K562 (cell line): ENCODE data around the gene EME1. TPM values are rescaled to one million over a fixed set of nuclear protein-coding genes. Genes with fewer than 3 reads are reported as not detected.

ENCODE experiments used
- ATAC-seq: fragments of 200-7000 bp; cut with Tn5 transposase; 3 replicates; pipeline ENCODE4 v1.9.1; 2020; ENCODE audit warnings: moderate library complexity
- BruUV-seq: library from RNA; stranded (reverse); fragments of 400-500 nt; replicated peaks from 2 replicates; lab custom pipeline; 2021; lab: Mats Ljungman, UMichigan
- CTCF ChIA-PET: fragments of 300-600 bp; formaldehyde crosslinking; extraction: SDS; loops from one replicate; lab custom pipeline; 2021; ENCODE audit warnings: low intra/inter-chr PET ratio; lab: Yijun Ruan, JAX
- POLR2A ChIA-PET: fragments of 300-600, 350-650 bp; sonication (Branson Sonifier 250); formaldehyde crosslinking; extraction: SDS; loops from one replicate; lab custom pipeline; 2021; ENCODE audit warnings: antibody characterized with exemption, inconsistent platforms; lab: Yijun Ruan, JAX
- DNase-seq, 4 experiments: peaks; one replicate each; pipeline versions ENCODE4 v3.0.0 to v3.0.0-alpha.2; 2011 to 2018; ENCODE audit warnings: low spot score in 3 of 4, mixed read lengths in 3 of 4; ENCODE audit errors: extremely low read depth in 1 of 4
- FAIRE-seq: peaks from 2 replicates; lab custom pipeline; 2011; peaks lifted over from hg19 to GRCh38; lab: Jason Lieb, UNC
- H2AFZ ChIP-seq: 2 replicates; pipeline ENCODE4 v1.6.0; 2011; ENCODE audit warnings: low read depth, low read length, control low read depth, inconsistent platforms
- H3K27ac ChIP-seq: fragments of 200-600 bp; 3 replicates; pipeline ENCODE4 v1.8.0; 2011; ENCODE audit warnings: low read depth, mild to moderate bottlenecking, control low read depth, inconsistent platforms, low read length, moderate library complexity, mixed read lengths; ENCODE audit errors: extremely low read depth
- H3K27me3 ChIP-seq, 2 experiments: fragments of 300-600 bp in 1 of 2; 2 replicates in 1 of 2; 3 replicates in 1 of 2; pipeline versions ENCODE4 v1.6.0 to v1.8.0; 2011; ENCODE audit warnings: inconsistent platforms in 2 of 2, low read length in 2 of 2, mild to moderate bottlenecking in 1 of 2, mixed read lengths in 1 of 2, moderate library complexity in 1 of 2; ENCODE audit not compliant: control insufficient read depth in 2 of 2, insufficient read depth in 2 of 2
- H3K36me3 ChIP-seq: fragments of 300-600 bp; 3 replicates; pipeline ENCODE4 v1.8.0; 2011; ENCODE audit warnings: mild to moderate bottlenecking, low read length, inconsistent platforms; ENCODE audit not compliant: control insufficient read depth, insufficient read depth
- H3K4me1 ChIP-seq, 2 experiments: fragments of 200-600 bp in 1 of 2; replicated peaks in 1 of 2; 2 replicates in 1 of 2; 3 replicates in 1 of 2; pipeline versions ENCODE4 v1.5.1 to v1.8.0; 2011; ENCODE audit warnings: inconsistent platforms in 2 of 2, low read length in 2 of 2, mild to moderate bottlenecking in 1 of 2, mixed read lengths in 1 of 2, moderate library complexity in 1 of 2; ENCODE audit not compliant: control insufficient read depth in 2 of 2, insufficient read depth in 2 of 2
- H3K4me2 ChIP-seq: 2 replicates; pipeline ENCODE4 v1.6.1; 2011; ENCODE audit warnings: low read length, control low read depth, inconsistent platforms, mixed read lengths; ENCODE audit not compliant: insufficient read depth
- H3K4me3 ChIP-seq: fragments of 200-600 bp; sonication (generic), shearing (Covaris generic); 2 replicates; pipeline ENCODE4 v1.5.1; 2016; ENCODE audit warnings: control low read depth, inconsistent platforms
- H3K79me2 ChIP-seq: fragments of 200-600 bp; 3 replicates; pipeline ENCODE4 v1.8.0; 2011; ENCODE audit warnings: low read length, inconsistent platforms; ENCODE audit not compliant: control insufficient read depth, insufficient read depth
- H3K9ac ChIP-seq, 2 experiments: 2 replicates each; pipeline versions ENCODE4 v1.6.0 to v1.6.1; 2011; ENCODE audit warnings: low read depth in 2 of 2, low read length in 2 of 2, control low read depth in 1 of 2, inconsistent platforms in 1 of 2, mild to moderate bottlenecking in 1 of 2, mixed read lengths in 1 of 2; ENCODE audit not compliant: insufficient read depth in 1 of 2
- H3K9me1 ChIP-seq: one replicate; pipeline ENCODE4 v1.6.0; 2011; ENCODE audit warnings: inconsistent platforms, mild to moderate bottlenecking, low read length, moderate library complexity; ENCODE audit not compliant: control insufficient read depth, insufficient read depth
- H3K9me3 ChIP-seq: replicated peaks from 2 replicates; pipeline ENCODE4 v1.5.1; 2011; ENCODE audit warnings: low read depth, low read length, inconsistent platforms; ENCODE audit not compliant: control insufficient read depth, insufficient read depth
- H4K20me1 ChIP-seq: replicated peaks from 2 replicates; pipeline ENCODE4 v1.6.1; 2011; ENCODE audit warnings: low read length, inconsistent platforms, mixed read lengths; ENCODE audit not compliant: control insufficient read depth, insufficient read depth
- ARID1B ChIP-seq: fragments of 450-650 bp; IDR thresholded peaks from 2 replicates; pipeline ENCODE4 v1.6.1; 2016; ENCODE audit warnings: antibody characterized with exemption, mild to moderate bottlenecking, inconsistent platforms
- ARNT ChIP-seq, 2 experiments: fragments of 450-650 bp; IDR thresholded peaks; 2 replicates each; pipeline ENCODE4 v1.6.1; 2016; ENCODE audit warnings: mild to moderate bottlenecking in 1 of 2
- ETS1 ChIP-seq: conservative IDR thresholded peaks from 2 replicates; pipeline ENCODE4 v1.6.1; 2011; ENCODE audit warnings: low read depth, mild to moderate bottlenecking, low read length; ENCODE audit not compliant: control insufficient read depth
- GABPA ChIP-seq: fragments of 200-800 bp; sonication (Bioruptor generic); conservative IDR thresholded peaks from 2 replicates; pipeline ENCODE4 v1.6.1; 2016; ENCODE audit warnings: low read depth, missing genetic modification characterization, missing compliant biosample characterization
- MTA3 ChIP-seq: fragments of 450-650 bp; formaldehyde crosslinking; IDR thresholded peaks from 2 replicates; pipeline ENCODE4 v1.6.1; 2017; ENCODE audit warnings: mild to moderate bottlenecking, borderline replicate concordance
- NBN ChIP-seq: fragments of 450-650 bp; IDR thresholded peaks from 2 replicates; pipeline ENCODE4 v1.6.1; 2016; ENCODE audit warnings: low read depth, mild to moderate bottlenecking
- PATZ1 ChIP-seq: fragments of 250-450 bp; sonication (Bioruptor Pico); IDR thresholded peaks from 2 replicates; pipeline ENCODE4 v1.5.0; 2020; ENCODE audit warnings: mild to moderate bottlenecking, borderline replicate concordance
- SMARCA4 ChIP-seq: fragments of 450-650 bp; IDR thresholded peaks from 2 replicates; pipeline ENCODE4 v1.6.1; 2016
- TEAD1 ChIP-seq, 2 experiments: fragments of 450-650 bp in 1 of 2; sonication (generic) in 1 of 2; formaldehyde crosslinking; IDR thresholded peaks; 2 replicates each; pipeline versions ENCODE4 v1.4.0 to v1.8.0; 2020 to 2022; ENCODE audit warnings: mild to moderate bottlenecking in 2 of 2, missing genetic modification reagents in 1 of 2
- TEAD4 ChIP-seq, 2 experiments: sonication (generic) in 1 of 2; formaldehyde crosslinking in 1 of 2; IDR thresholded peaks; 2 replicates each; pipeline versions ENCODE4 v1.6.1 to v1.8.0; 2012 to 2022; ENCODE audit warnings: borderline replicate concordance in 1 of 2, inconsistent platforms in 1 of 2, low read length in 1 of 2, mild to moderate bottlenecking in 1 of 2, missing genetic modification reagents in 1 of 2
- XRCC3 ChIP-seq: fragments of 450-650 bp; IDR thresholded peaks from 2 replicates; pipeline ENCODE4 v1.6.1; 2017; ENCODE audit warnings: mild to moderate bottlenecking, moderate library complexity
- YBX1 ChIP-seq: fragments of 450-650 bp; IDR thresholded peaks from 2 replicates; pipeline ENCODE4 v1.7.1; 2016; ENCODE audit warnings: mild to moderate bottlenecking
- ZBTB43 ChIP-seq: sonication (generic); formaldehyde crosslinking; IDR thresholded peaks from 2 replicates; pipeline ENCODE4 v1.8.0; 2023; ENCODE audit warnings: mild to moderate bottlenecking, missing genetic modification reagents
- ZBTB9 ChIP-seq: fragments of 450-650 bp; formaldehyde crosslinking; IDR thresholded peaks from 2 replicates; pipeline ENCODE4 v1.4.0; 2020; ENCODE audit warnings: mild to moderate bottlenecking, moderate library complexity
- WGBS: fragments of 100-300 bp; shearing (Covaris generic); methylation state at CpG from one replicate; pipeline ENCODE4 v1.1.6; 2016; ENCODE audit warnings: low coverage, mixed read lengths; ENCODE audit not compliant: insufficient coverage; ENCODE audit errors: missing lambda C conversion rate; 5-methylcytosine and 5-hydroxymethylcytosine counted together
- in situ Hi-C: fragments of 300-500 bp; cut with MboI; formaldehyde crosslinking; loops from 4 replicates; pipeline ENCODE4 v1.15.0; 2018; ENCODE audit warnings: inconsistent platforms, mixed read lengths
- intact Hi-C: fragments of 100-400 bp; cut with micrococcal nuclease; formaldehyde crosslinking; loops from 2 replicates; pipeline ENCODE4 v1.14.2; 2022
- polyA plus RNA-seq, 8 experiments: library from polyadenylated mRNA; depleted of rRNA in 4 of 8; stranded (reverse) in 5 of 8; unstranded in 3 of 8; fragments of >200 nt; fragmentation: Nextera tagmentation in 2 of 8; fragmentation: Illumina TruSeq in 1 of 8; extraction: Ambion mirVana in 2 of 8; extraction: Trizol in 1 of 8; gene quantifications; 2 replicates each; pipeline versions ENCODE4 v1.2.1 to v1.2.3, GENCODE V29; 2011 to 2014; ENCODE audit warnings: inconsistent platforms in 1 of 8, missing spikeins in 1 of 8
- total RNA-seq, 7 experiments: library from RNA; depleted of rRNA in 6 of 7; stranded (reverse); fragments of >200 nt in 6 of 7; fragmentation: Illumina TruSeq in 2 of 7; extraction: Trizol in 2 of 7; gene quantifications; 2 replicates each; pipeline versions ENCODE4 v1.2.1 to v1.2.3, GENCODE V29; 2011 to 2021; ENCODE audit warnings: low replicate concordance in 1 of 7

EME1 gene
- total and polyA plus RNA-seq, 9 of the 15 experiments (the other 6 are each of a cell fraction or from before 2014, with no cell fraction given), result 14.6 to 44.1 (median 24.0) TPM

DNA sequence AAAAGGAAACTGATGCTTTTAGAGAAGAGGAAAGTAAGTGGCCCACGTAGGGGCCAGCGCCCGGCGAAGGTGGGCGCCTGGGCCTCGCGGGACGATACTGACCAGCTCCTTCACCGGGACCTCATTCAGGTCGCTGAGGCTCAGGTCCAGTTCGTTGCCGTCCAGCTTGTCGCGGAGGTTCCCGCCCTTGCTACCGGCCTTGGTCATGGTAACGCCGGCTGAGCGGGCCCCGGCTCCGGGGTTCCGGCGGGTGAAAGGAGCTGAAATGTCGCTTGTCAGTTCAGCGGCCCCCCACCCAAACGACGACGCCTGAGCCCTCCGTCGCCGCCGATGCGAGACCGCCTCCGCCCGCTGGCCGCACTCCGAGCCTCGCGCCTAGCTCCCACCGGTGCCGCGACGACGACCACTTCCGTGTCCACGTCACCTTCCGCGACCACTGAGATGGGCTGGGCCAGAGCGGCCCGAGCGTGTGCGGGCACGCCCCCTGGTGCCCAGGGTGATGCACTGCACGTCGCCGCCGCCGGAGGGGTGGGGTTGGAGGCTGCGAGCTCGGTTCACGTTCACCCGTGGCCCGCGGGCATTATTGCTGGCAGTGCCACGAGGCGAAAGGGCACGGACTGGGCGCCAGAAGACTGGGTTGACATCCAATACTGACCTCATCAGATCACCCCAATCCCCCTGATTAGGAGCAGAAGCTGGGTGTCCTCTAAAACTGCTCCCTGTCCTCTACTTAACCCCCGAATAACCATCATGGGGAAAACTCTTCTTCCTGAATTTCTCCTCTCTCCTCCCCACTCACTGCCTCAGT is 24.3 kb downstream of the EME1 start, which contains the start of gene LRRC59:
Gene LRRC59 (minus strand): TSS at position 413 of the 808 bp plus-strand sequence. CDS start 206 bp downstream, at position 207.
- CTCF ChIA-PET, result interaction anchor here (2.5 kb wide), 1 partner anchor 81 kb away, joined by 9 read pairs; the partner anchor contains the start of gene RSAD1
- Histone ChIP-seq H2AFZ (peak within 1 kb of the TSS; percentile 94), H3K79me2 (peaks cover 52% of the 10 kb centered on the region), H3K27ac (peak within 1 kb of the TSS; percentile 93), H3K9me3 (no peaks in the 10 kb centered on the region), H3K36me3 (peaks cover 40% of the 10 kb centered on the region), H4K20me1 (0 out of 2 replicates have a peak, but pooled peaks cover 16% of the 10 kb centered on the region), H3K4me3 (peak within 1 kb of the TSS; percentile 87), H3K4me1 (peaks cover 21 to 29% of the 10 kb centered on the region in 2 experiments; a peak in 4 of 5 replicates), H3K9ac (peak within 1 kb of the TSS; percentile 98 to 99), H3K9me1 (no peaks in the 10 kb centered on the region), H3K4me2 (peak within 1 kb of the TSS; percentile 93), H3K27me3 (no peaks in the 10 kb centered on the region)
- FAIRE-seq, result peak; percentile 83
- intact Hi-C loops (loop anchor here (2.0 kb wide), 2 partner anchors 29 to 81 kb away; partner anchors contain the start of genes ACSF2 and RSAD1), in situ Hi-C loops (no loop called here)
- peak; percentile 89 to 93 (median 90) for DNase-seq
- under 1% methylated on average over 66 of the region's 70 CpGs for WGBS
- POLR2A ChIA-PET, result interaction anchor here (0.6 to 6.4 kb wide), 10 partner anchors 10 to 238 kb away, joined by 3 to 129 read pairs (median 6); no protein-coding TSS in a partner anchor
- TSS peak; percentile 39 for BruUV-seq
- peak; percentile 94 for ATAC-seq
- TF ChIP-seq ZBTB9 (CRISPR knock-in tag) (peak; percentile 62; the same call in 1 of the 2 replicates), SMARCA4 (no peak), XRCC3 (no peak), TEAD1 (CRISPR knock-in tag; IDR thresholded peaks at IDR 0.05) (peak in 1 of 2 experiments; percentile 91; a peak in 1 of 4 replicates), ARNT (IDR thresholded peaks at IDR 0.05) (no peak), ZBTB43 (CRISPR knock-in tag) (no peak), YBX1 (no peak), ETS1 (peak; percentile 84; the same call in 1 of the 2 replicates), TEAD4 (IDR thresholded peaks at IDR 0.05; ENCODE audit: low read length) (peak; percentile 39), TEAD4 (CRISPR knock-in tag; IDR thresholded peaks at IDR 0.05; ENCODE audit: borderline replicate concordance) (no peak), ARID1B (peak; percentile 47; the same call in 1 of the 2 replicates), MTA3 (peak; percentile 93), PATZ1 (CRISPR knock-in tag) (no peak), NBN (peak; percentile 88), GABPA (tag) (peak; percentile 91)
